Hepatocyte (in vitro differentiated cells): Measurements from ENCODE around the gene PPP2R3A. TPM values are rescaled to one million over a fixed set of nuclear protein-coding genes. Genes with fewer than 3 reads are reported as not detected.

Source experiments
- DNase-seq: peaks from one replicate; pipeline ENCODE4 v3.0.0-alpha.2; 2016; ENCODE audit warnings: low spot score
- H2AFZ ChIP-seq: fragments of 200-600 bp; sonication (generic); 2 replicates; pipeline ENCODE4 v1.6.0; 2016; ENCODE audit warnings: antibody characterized with exemption, mild to moderate bottlenecking
- H3K27ac ChIP-seq: fragments of 200-600 bp; sonication (generic); 2 replicates; pipeline ENCODE4 v1.5.1; 2016; ENCODE audit warnings: mild to moderate bottlenecking
- H3K27me3 ChIP-seq: fragments of 200-600 bp; sonication (generic); 2 replicates; pipeline ENCODE4 v1.6.1; 2016
- H3K36me3 ChIP-seq: fragments of 200-600 bp; sonication (generic); replicated peaks from 2 replicates; pipeline ENCODE4 v1.5.1; 2016; ENCODE audit warnings: low read depth; ENCODE audit not compliant: insufficient read depth
- H3K4me1 ChIP-seq: fragments of 200-600 bp; sonication (generic); 2 replicates; pipeline ENCODE4 v1.5.1; 2016; ENCODE audit warnings: mild to moderate bottlenecking, moderate library complexity; ENCODE audit not compliant: insufficient read depth
- H3K4me2 ChIP-seq: fragments of 200-600 bp; sonication (generic); 2 replicates; pipeline ENCODE4 v1.6.0; 2016
- H3K4me3 ChIP-seq: fragments of 200-600 bp; sonication (generic); 2 replicates; pipeline ENCODE4 v1.5.1; 2016; ENCODE audit warnings: mild to moderate bottlenecking
- H3K79me2 ChIP-seq: fragments of 200-600 bp; sonication (generic); 2 replicates; pipeline ENCODE4 v1.6.0; 2017; ENCODE audit warnings: mild to moderate bottlenecking
- H3K9me2 ChIP-seq: fragments of 200-600 bp; sonication (generic); replicated peaks from 2 replicates; pipeline ENCODE4 v1.6.0; 2017; ENCODE audit warnings: mild to moderate bottlenecking; ENCODE audit not compliant: insufficient read depth
- H3K9me3 ChIP-seq: fragments of 200-600 bp; sonication (generic); 2 replicates; pipeline ENCODE4 v1.5.1; 2016; ENCODE audit warnings: low read depth, mild to moderate bottlenecking
- H4K20me1 ChIP-seq: fragments of 200-600 bp; sonication (generic); 2 replicates; pipeline ENCODE4 v1.6.0; 2016; ENCODE audit warnings: mild to moderate bottlenecking; ENCODE audit not compliant: insufficient read depth, poor library complexity, severe bottlenecking
- CTCF ChIP-seq: fragments of 200-600 bp; sonication (generic); IDR thresholded peaks from 2 replicates; pipeline ENCODE4 v1.5.1; 2016; ENCODE audit warnings: antibody characterized with exemption, mild to moderate bottlenecking; ENCODE audit not compliant: poor library complexity
- EZH2 ChIP-seq: fragments of 200-600 bp; sonication (generic); IDR thresholded peaks from 2 replicates; pipeline ENCODE4 v1.6.1; 2016; ENCODE audit warnings: antibody characterized with exemption, mild to moderate bottlenecking, borderline replicate concordance
- EZH2phosphoT487 ChIP-seq: fragments of 200-600 bp; sonication (generic); IDR thresholded peaks from one replicate; pipeline ENCODE4 v1.6.1; 2018; ENCODE audit warnings: antibody characterized with exemption, mild to moderate bottlenecking, low read depth, moderate library complexity; ENCODE audit not compliant: unreplicated experiment, severe bottlenecking
- WGBS: methylation state at CpG from one replicate; pipeline ENCODE4 v1.1.6; 2016; ENCODE audit warnings: low lambda C conversion rate; ENCODE audit errors: missing lambda C conversion rate; 5-methylcytosine and 5-hydroxymethylcytosine counted together
- polyA plus RNA-seq: library from polyadenylated mRNA; unstranded; fragments of >200 nt; fragmentation: Nextera tagmentation; extraction: Ambion mirVana; gene quantifications from 2 replicates; pipeline ENCODE4 v1.2.1, GENCODE V29; 2016
- total RNA-seq: library from RNA; depleted of rRNA; stranded (reverse); fragments of >200 nt; gene quantifications from 2 replicates; pipeline ENCODE4 v1.2.3, GENCODE V29; 2014

The PPP2R3A gene
- total and polyA plus RNA-seq, 2 experiments from 2014 or later = 6.7 to 20.2 TPM

GRCh38 chr3:135917927-135918597 is 47.5 kb upstream of the PPP2R3A start:
- DNase-seq = no peak
- no peaks in the 10 kb centered on the region for H4K20me1 ChIP-seq
- 91% methylated on average over 8 of the region's 8 CpGs for WGBS
- no peak overlapping the region for H3K27ac ChIP-seq
- H3K9me3 ChIP-seq = no peaks in the 10 kb centered on the region
- H3K36me3 ChIP-seq = no peaks in the 10 kb centered on the region
- no peaks in the 10 kb centered on the region for H3K27me3 ChIP-seq
- no peak overlapping the region for H2AFZ ChIP-seq
- H3K4me3 ChIP-seq = no peak overlapping the region
- H3K9me2 ChIP-seq = no peaks in the 10 kb centered on the region
- no peak overlapping the region for H3K4me2 ChIP-seq
- TF ChIP-seq CTCF (no peak), EZH2 (no peak), EZH2phosphoT487 (no peak)
- no peaks in the 10 kb centered on the region for H3K4me1 ChIP-seq
- no peaks in the 10 kb centered on the region for H3K79me2 ChIP-seq

GRCh38 chr3:135918600-135918999 is 46.9 kb upstream of the PPP2R3A start:
- Histone ChIP-seq H3K9me2 (no peaks in the 10 kb centered on the region), H3K27me3 (no peaks in the 10 kb centered on the region), H3K9me3 (no peaks in the 10 kb centered on the region), H3K27ac (no peak overlapping the region), H2AFZ (no peak overlapping the region), H3K4me1 (no peaks in the 10 kb centered on the region), H3K79me2 (no peaks in the 10 kb centered on the region), H4K20me1 (no peaks in the 10 kb centered on the region), H3K36me3 (no peaks in the 10 kb centered on the region), H3K4me2 (no peak overlapping the region), H3K4me3 (no peak overlapping the region)
- DNase-seq = peak; percentile 45
- WGBS = 33% methylated on average over 1 of the region's 1 CpG
- TF ChIP-seq EZH2 (no peak), CTCF (peak; percentile 62), EZH2phosphoT487 (no peak)

GRCh38 chr3:135920275-135920674 is 45.3 kb upstream of the PPP2R3A start:
- Histone ChIP-seq H3K36me3 (no peaks in the 10 kb centered on the region), H2AFZ (no peak overlapping the region), H3K4me3 (no peak overlapping the region), H3K9me3 (no peaks in the 10 kb centered on the region), H3K9me2 (no peaks in the 10 kb centered on the region), H3K79me2 (no peaks in the 10 kb centered on the region), H3K4me2 (no peak overlapping the region), H3K27me3 (no peaks in the 10 kb centered on the region), H3K27ac (no peak overlapping the region), H4K20me1 (no peaks in the 10 kb centered on the region), H3K4me1 (no peaks in the 10 kb centered on the region)
- TF ChIP-seq CTCF (no peak), EZH2 (no peak), EZH2phosphoT487 (no peak)
- DNase-seq = no peak
- WGBS = 47% methylated on average over 2 of the region's 2 CpGs
